ENCODE measurements around the gene SLC6A18.
"Not testable (repeated sequence)": the region's sequence is repeated elsewhere in the genome, so short reads cannot be mapped to it uniquely, and the experiment has no call there.

SLC6A18 gene

DNA sequence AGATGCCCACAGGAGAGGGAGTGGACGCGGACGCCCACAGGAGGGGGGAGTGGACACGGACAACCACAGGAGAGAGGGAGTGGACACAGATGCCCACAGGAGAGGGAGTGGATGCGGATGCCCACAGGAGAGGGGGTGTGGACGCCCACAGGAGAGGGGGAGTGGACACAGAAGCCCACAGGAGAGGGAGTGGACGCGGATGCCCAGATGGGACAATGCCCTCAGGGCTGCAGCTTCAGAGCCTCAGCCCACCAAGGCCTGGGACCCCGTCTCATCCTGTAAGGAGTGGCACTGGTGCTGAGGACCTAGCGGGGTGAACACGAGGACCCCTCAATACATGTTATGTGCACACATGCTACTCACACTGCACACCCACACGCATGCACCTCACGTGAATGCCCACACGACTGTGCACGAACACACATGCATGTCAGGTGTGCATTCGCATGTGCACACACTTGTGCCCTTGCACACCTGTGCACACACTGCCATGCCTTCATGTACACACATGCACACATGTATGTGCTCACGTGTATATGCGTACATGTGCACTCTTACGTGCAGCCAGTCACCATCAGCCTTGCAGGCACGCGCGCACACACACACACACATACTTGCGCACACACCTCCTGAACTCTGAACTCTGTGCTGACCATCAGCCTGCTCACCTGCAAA lies 34.8 kb downstream of the SLC6A18 start:
- DNase-seq = no peak

DNA sequence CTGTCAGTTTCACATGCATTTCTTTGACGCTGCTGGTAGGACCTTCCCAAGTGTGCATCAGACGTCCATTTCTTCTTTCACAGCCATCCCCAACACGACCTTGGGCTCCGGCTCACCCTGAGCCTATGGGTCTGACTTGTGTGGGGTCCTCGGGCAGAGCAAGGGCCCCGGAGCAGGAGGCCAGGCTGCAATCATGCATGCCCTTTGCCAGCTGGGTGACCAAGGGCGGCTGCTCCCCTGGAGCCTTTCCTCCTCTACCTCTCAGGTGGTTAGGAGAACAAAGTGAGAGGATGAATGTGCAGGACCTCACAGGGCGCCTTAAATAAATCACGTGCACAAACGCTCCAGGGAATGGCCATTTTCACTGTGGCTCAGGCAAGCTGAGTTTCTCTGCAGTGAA lies 36.5 kb downstream of the SLC6A18 start:
- DNase-seq = no peak

DNA sequence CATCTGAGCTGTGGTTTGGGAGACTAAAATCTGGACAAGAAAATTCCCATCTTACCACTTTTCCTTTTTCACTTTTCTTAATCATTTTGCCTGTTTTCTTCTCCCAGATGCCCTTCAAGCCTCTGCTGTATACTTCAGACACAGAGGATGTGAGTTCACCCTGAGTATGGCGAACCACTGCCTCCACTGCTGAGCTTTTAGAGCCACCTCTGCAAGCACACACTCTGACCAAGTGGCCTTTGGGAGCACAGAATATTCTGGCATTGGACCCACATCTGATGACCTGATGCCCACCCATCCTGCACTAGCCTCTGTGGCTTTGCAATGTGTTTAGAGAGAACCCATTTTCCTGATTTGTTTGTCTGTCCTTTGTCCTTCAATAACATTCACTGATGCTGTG lies 37.2 kb downstream of the SLC6A18 start:
- DNase-seq = no peak

DNA sequence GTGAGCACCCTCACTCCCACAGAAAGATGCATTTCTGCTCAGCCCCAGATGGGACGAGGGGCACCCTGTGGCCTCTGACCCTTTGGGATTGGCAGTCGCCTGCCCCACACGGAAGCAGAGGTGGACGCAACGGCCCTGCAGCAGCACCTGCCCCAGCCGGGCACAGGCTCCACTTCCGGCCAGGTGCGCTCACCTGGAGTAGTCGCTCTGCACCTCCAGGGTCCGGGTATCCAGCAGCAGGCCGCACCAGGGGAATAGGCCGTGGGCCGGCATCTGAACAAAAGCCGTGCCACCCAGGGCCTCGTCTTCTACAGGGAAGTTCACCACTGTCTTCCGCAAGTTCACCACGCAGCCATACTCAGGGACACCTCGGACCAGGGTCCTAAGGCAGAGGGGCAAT lies 39.0 kb downstream of the SLC6A18 start:
- no peak for DNase-seq

DNA sequence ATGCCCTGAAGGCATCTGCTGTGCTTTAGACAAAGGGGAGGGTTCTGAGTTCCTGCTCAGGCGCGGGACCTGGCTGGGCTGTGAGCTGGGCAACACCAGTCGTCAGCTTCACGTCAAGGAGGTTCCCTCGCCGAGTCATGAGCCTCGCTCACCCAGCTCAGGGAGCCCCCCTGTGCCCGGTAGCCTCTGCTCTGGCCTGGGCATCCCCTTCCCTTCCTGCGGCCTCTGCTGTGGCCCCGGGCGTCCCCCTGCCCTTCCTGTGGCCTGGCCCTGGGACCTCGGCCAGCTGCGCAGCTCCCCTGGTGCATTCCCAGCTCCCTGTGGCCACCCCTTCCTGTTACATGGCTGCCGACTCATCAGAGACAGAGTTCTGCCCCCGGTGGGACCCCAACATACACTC lies 39.8 kb downstream of the SLC6A18 start:
- DNase-seq = no peak

DNA sequence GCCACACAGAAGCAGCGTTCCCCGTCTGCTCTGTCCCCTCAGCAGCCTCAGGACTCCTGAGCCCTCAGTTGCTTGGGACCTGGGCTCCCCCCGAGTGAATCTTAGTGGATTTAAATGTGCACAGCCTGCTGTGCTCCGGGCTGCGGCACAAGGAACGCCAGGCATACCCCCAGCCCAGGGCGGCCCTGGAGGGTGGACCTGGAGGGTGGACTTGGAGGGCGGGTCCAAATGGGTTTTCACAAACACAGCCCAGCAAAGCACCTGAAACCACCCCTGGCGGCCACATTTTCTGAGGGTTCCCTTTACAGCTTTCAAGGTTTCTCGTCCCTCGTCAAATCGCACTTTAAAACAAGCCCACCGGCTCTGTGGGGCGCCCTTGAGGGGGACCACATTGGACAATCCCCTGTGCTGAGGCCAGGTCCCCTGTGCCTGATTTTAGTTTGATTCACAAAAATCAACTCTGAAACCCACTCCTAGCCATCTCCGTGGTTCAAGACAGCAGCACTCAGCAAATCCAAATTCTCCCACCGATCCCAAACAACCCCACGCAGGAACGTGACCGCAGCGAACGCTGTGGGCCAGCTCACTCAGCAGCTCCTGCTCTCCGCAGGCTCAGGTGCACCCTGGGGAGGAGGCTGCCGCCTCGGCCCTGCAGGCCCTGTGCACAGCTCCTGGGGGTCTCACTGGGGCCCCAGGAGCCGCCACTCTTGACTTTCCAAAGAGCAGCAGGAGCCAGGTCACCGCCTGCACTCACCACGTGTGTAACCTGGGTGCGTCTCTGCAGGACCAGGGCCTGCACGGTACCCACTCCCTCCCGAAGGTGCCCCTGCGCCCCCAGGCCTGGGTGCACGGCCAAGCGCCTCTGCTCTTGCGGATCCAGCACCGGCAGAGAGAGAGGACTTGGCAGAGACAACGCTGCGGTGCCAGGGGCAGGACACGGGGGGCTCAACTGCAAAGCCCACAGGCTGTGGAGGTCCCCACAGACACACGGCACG lies 40.6 kb downstream of the SLC6A18 start:
- DNase-seq = no peak

DNA sequence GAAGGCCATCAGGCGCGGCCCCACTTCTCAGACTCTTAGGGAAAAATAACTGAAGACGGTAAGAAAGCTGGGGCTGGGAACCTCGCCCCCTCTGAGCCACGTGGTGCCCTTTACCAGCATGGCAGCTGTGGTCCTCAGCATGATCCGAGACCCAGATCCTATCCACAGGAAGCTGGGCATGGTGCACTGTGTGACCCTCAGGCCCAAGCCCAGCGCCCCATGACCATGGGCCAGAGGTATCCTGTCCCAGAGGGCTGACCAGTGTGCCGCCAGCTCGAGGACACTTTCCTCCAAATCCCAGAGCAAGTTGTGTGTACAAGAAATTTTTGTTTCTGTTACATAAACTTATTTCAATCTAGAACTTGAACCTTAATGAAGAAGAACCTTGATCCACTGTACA lies 41.6 kb downstream of the SLC6A18 start:
- no peak for DNase-seq

DNA sequence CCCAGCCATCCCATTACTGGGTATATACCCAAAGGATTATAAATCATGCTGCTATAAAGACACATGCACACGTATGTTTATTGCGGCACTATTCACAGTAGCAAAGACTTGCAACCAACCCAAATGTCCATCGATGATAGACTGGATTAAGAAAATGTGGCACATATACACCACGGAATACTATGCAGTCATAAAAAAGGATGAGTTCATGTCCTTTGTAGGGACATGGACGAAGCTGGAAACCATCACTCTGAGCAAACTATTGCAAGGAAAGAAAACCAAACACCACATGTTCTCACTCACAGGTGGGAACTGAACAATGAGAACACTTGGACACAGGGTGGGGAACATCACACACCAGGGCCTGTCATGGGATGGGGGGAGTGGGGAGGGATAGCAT lies 42.3 kb downstream of the SLC6A18 start:
- DNase-seq = not testable (repeated sequence)

DNA sequence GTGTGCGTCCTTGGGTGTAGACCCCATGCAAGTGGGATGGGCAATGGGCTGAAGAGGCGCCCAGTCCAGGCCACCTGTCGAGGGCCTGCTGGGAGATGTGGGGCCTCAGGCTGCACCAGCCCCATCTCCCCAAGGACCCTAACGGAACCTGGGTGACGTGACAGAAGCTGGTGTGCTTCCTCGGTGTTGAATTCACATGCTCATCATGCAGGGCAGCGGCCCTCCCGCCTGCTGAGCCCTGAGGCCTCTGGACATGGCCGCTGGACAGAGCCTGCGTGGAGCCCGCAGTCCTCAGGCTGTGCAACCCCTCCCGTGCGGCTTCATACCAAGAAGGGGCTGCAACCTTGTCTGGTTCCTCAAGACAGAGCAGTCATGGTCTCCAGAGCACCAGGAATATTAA lies 42.9 kb downstream of the SLC6A18 start:
- DNase-seq = no peak

DNA sequence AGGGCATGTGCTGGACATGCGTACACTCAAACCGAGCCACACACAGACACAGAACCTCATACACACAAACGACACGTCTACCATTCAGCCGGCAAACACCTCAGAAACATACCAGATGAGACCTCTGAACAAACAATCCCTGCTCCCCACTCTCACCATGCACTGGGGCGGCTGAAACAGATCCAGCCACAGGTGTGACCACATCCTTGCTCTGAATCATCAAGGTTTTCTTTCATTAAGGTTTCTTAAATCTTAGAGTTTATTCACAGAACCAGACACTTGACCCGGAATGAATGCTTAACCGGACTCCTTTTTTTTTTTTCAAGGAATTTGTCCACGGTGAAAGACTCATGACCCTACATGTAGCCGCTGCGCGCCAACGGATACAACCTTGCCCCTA lies 43.5 kb downstream of the SLC6A18 start:
- no peak for DNase-seq

DNA sequence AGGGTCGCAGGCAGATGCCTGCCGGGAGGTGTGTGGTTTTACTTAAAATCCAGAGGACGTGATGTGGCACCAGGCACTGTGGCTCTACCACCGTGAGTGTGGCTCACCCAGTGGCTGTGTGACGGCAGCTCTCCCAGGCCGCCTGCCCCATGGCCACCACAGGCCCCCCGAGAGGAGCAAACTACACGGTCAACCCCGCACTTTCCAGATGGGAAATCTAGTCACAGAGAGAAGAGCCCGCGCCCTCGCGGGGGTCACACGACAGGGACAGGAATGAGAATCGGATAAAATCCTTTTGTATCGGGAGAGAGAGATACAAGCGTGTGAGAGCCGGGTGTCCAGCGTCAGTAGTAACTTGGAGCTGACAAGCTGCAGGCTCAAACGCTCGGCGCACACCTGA lies 45.2 kb downstream of the SLC6A18 start:
- DNase-seq = no peak

DNA sequence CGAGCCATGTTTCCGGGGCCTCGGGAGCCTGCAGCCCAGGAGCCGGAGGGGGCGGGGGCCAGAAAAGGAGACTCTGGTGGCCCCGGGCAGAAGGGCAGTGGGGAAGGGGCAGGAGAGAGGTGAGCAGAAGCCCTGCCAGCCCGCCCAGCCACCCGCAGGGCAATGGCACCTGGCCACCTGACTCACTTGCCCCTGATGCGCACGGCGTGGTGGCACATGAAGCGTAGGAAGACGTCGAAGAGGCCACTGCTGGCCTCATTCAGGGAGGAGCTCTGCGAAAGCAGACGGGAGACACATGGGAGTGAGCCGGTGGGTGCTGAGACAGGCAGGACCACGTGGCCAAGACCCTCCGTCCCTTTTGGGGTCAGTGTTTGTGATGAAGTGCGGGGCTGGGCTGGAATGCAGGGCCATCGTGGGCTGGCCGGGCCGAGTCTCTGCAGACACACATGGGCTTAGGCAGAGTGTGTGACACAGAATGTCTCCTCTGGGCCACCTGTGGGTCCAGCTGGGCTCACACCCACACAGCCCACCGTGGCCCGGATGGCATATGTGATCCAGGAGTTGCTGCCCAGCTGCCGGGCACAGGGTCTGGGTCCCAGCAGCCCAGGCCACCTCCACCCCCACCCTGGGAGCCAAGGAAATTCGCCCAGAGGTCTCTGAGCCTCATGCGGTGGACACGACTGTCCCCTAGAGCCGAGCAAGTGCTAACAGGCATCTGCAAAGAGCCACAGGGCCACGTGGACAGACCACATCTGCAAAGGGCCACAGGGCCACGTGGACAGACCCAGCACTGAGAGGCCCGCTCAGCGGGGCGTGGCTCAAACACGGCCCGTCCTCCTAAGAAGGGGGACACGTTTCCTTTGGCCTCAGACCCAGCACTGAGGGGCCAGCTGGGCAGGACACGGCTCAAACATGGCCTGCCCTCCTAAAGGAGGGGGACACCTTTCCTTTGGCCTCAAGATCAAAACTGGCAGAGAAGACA lies 46.0 kb downstream of the SLC6A18 start:
- no peak for DNase-seq

DNA sequence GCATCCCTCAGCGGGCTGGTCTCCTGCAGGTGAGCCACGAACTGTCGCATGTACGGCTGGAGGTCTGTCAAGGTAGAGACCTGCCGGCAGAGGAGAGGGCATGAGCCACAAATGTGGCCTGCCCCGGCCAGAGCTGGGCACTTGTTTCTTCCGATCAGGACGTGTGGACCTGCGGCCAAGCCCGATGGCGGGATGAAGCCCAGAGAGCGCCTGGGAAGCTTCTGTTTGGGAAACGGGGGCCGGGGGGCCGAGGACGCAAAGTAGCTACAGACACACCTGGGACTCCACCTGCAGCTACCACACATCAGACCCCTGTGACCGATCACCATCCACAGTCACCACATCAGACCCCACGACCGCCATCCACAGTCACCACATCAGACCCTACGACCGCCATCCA lies 47.0 kb downstream of the SLC6A18 start:
- DNase-seq = no peak

DNA sequence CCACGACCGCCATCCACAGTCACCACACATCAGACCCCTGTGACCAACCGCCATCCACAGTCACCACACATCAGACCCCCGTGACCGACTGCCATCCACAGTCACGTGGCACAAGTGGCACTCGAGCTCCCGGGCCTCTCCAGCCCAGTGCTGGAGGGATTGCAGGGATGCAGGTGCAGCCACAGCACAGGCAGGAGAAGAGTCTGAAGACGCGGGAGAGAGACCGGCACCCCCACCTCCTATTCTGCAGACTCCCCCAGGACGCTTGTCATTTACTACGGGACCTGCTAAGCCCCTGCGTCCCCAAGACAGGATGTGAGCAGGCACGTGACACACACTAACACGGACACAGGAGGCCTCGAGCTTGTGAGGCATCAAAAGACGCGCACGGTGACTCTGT lies 48.6 kb downstream of the SLC6A18 start:
- no peak for DNase-seq

DNA sequence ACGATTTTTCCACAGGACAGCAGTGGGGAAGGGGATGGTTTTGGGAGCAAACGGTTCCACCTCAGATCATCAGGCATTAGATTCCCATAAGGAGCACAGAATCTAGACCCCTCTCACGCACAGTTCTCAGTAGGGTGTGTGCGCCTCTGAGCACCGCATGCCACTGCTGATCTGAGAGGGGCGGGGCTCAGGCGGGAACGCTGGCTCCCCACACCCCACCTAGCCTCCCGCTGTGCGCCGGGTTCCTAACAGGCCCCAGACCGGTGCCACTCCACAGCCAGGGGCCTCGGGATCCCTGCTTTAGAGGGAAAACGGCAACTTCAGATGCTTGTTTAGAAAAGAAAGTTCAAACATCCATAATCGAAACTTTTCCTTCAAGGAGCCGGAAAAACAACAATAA lies 49.3 kb downstream of the SLC6A18 start:
- DNase-seq = no peak

DNA sequence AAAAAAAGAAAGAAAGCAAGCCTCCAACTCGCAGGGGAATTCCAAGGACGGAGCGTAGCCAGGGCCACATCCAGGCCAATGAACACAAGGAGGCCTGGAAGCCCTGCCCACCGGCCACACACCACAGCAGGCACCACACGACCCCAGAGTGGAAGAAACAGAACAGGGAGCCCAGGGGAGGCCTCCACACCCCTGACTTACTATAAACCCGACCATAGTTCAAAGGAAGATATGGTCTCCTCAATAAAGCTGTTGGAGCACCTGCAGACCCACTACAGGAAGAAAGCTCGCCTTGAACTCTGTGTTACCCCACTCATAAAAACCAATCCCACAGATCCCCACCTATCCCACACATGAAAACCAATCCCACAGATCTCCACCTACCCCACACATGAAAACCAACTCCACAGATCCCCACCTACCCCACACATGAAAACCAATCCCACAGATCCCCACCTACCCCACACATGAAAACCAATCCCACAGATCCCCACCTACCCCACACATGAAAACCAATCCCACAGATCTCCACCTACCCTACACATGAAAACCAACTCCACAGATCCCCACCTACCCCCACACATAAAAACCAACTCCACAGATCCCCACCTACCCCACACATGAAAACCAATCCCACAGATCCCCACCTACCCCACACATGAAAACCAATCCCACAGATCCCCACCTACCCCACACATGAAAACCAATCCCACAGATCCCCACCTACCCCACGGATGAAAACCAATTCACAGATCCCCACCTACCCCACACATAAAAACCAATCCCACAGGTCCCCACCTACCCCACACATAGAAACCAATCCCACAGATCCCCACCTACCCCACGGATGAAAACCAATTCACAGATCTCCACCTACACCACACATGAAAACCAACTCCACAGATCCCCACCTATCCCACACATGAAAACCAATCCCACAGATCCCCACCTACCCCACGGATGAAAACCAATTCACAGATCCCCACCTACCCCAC lies 50.5 kb downstream of the SLC6A18 start:
- not testable (repeated sequence) for DNase-seq

DNA sequence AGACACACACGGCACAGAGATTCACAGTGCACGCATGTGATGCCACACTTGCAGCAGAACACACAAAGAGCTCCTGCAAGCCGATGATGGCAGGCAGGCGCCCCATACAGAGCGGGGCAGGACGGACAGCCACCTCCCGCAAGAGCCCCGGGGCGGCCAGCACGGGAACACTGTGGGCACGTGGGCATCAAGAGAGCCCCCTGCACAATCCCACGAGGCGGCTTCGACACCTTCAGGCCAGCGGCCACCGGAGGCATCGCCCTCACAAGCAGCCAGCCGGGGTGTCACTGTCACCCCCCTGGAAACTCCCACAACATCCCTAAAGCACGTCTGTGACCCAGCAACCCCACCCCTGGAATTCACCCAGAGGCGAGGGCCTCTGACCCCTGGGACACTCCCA lies 51.7 kb downstream of the SLC6A18 start:
- no peak for DNase-seq

DNA sequence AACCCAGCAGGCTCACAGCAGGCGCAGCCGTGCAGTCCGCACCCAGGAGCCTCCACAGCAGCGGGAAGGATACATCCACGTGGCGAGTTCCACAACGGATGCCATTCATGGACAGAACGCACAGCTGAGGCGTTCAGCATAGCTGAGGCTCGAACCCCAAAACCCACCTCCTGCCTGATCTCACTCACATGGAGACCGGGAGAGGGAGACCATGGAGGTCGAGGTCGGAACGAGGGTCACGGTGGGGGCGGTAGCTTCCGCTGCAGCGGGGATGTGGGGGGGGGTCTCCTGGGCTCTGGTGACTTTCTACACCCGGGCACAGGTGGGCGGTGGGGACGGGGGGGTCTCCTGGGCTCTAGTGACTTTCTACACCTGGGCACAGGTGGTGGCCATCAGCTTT lies 52.1 kb downstream of the SLC6A18 start:
- DNase-seq = no peak

DNA sequence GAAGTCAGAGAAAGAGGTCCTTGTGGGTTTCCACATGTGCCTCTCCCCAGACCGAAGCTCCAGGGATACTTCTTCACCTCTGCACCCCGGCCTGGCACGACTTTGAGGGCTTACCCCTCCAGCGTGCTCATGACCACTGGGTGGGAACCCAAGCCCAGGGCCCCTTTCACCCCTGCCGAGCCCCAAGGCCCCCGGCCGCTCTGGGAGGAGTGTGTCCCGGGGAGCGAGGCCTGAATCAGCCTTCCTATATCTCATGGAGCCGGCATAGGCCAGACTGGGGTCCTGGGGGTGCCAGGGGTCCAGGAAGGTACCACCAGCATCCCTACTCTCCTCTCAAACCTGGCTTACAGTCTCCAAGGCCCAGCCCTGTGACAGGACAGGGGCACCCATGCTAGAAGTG lies 52.6 kb downstream of the SLC6A18 start:
- DNase-seq = no peak

DNA sequence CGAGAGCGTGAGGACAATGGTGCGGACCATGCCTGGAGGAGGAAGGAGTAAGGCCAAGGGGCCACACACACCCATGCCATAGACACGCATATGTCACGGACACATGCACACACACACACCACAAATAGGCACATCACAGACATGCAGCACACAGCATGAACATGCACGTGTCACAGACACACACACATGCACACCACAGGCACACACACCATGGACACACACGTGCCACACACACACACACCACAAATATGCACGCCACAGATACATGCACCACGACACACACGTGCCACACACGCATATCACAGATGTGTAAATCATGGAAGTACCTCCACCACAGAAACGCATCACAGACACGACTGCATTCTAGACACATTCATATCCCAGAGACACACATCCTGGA lies 53.0 kb downstream of the SLC6A18 start:
- no peak for DNase-seq

DNA sequence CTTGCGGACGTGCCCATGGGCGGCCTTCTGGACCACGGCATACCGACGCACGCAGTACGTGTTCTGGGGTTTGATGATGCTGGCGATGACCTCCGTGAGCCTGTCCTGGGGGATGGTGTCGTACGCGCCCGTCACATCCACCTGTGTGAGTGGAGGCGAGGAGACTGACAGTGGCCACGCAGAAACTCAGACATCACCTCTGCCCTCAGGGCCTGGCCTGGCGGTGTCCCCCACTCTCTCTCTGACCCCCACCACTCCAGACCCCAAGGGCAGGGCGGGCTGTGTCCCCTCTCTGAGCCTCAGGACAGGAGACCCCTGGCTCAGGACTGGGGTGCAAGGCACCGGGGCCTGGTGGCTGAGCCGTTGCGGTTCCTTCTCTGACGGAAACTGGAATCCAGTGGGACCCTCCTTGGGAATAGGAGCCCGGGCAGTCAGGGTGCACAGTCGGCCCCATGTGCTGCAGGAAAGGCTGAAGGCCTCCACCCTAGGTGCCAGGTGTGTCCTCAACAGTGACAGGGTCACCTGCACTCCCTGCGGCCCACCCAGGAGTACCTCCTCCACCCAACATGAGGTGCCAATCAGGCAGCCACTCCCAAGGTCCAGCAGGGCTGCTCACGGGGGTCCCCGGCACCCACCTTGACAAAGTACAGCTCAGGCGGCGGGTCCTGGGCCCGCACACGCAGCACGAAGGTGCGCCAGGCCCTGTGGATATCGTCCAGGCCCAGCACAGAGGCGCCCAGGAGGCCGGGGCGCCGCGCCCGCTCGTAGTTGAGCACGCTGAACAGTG lies 53.7 kb downstream of the SLC6A18 start:
- no peak for DNase-seq

Measured in kidney glomerular epithelial cell (primary cell).